Lung (tissue), 12 donors: ENCODE data around the gene PUSL1. TPM values are rescaled to one million over a fixed set of nuclear protein-coding genes. Genes with fewer than 3 reads are reported as not detected.
A peak's percentile ranks its signal among the peaks of the same experiment; 100 is the strongest.

Experiments
- ATAC-seq: fragments of 200-7000 bp; cut with Tn5 transposase; one replicate; pipeline ENCODE4 v1.9.1; 2020; ENCODE audit warnings: moderate number of reproducible peaks; ENCODE audit not compliant: insufficient read depth, low FRiP score
- DNase-seq, 3 donors: peaks; one replicate each; pipeline ENCODE4 v3.0.0-alpha.2; 2013 to 2017
- H3K27ac ChIP-seq, 2 donors: one replicate each; pipeline ENCODE4 v1.5.1; 2013; ENCODE audit warnings: mild to moderate bottlenecking in 2 of 2, moderate library complexity in 2 of 2, control low read depth in 1 of 2, inconsistent platforms in 1 of 2, low read depth in 1 of 2, low read length in 1 of 2
- H3K27me3 ChIP-seq, 3 donors: one replicate each; pipeline ENCODE4 v1.5.1; 2013; ENCODE audit warnings: low read length in 2 of 3; ENCODE audit not compliant: control insufficient read depth in 3 of 3, insufficient read depth in 3 of 3
- H3K36me3 ChIP-seq, 4 donors: one replicate each; pipeline ENCODE4 v1.5.1; 2013; ENCODE audit warnings: low read length in 4 of 4, mild to moderate bottlenecking in 1 of 4, moderate library complexity in 1 of 4; ENCODE audit not compliant: control insufficient read depth in 4 of 4, insufficient read depth in 4 of 4
- H3K4me1 ChIP-seq, 5 donors: one replicate each; pipeline ENCODE4 v1.5.1; 2013; ENCODE audit warnings: low read length in 5 of 5, mild to moderate bottlenecking in 2 of 5, moderate library complexity in 1 of 5; ENCODE audit not compliant: control insufficient read depth in 5 of 5, insufficient read depth in 5 of 5
- H3K4me3 ChIP-seq: one replicate; pipeline ENCODE4 v1.5.1; 2013; ENCODE audit warnings: mild to moderate bottlenecking, control low read depth, moderate library complexity
- H3K9ac ChIP-seq, 2 donors: one replicate each; pipeline ENCODE4 v1.5.1; 2013; ENCODE audit warnings: low read length in 2 of 2, control low read depth in 1 of 2; ENCODE audit not compliant: insufficient read depth in 1 of 2
- H3K9me3 ChIP-seq, 4 donors: one replicate each; pipeline ENCODE4 v1.5.1; 2013; ENCODE audit warnings: low read length in 3 of 4, mild to moderate bottlenecking in 1 of 4, moderate library complexity in 1 of 4; ENCODE audit not compliant: control insufficient read depth in 4 of 4, insufficient read depth in 3 of 4
- CTCF ChIP-seq: IDR thresholded peaks from 2 replicates; pipeline ENCODE4 v1.5.1; 2012; ENCODE audit warnings: mild to moderate bottlenecking; ENCODE audit errors: control extremely low read depth, extremely low read depth
- WGBS, 2 donors: extraction: QIAGEN DNeasy Blood & Tissue Kit; methylation state at CpG; one replicate each; pipeline ENCODE4 v1.1.7; 2013; 5-methylcytosine and 5-hydroxymethylcytosine counted together
- polyA plus RNA-seq, 2 donors: library from polyadenylated mRNA; stranded (reverse); fragments of 200-250 nt; gene quantifications; one replicate each; pipeline ENCODE4 v1.2.1, GENCODE V29; 2013
- total RNA-seq, 2 donors: library from RNA; depleted of rRNA in 1 of 2; stranded (reverse); fragments of >200 nt in 1 of 2; gene quantifications; one replicate each; pipeline ENCODE4 v1.2.1, GENCODE V29; 2014 to 2021
- donor health status: control.
- donor health status: control.
- donor health status: Bipolar disorder and iron deficiency.
- donor health status: healthy.
- donor health status: DM: yes; HTN: yes; CAD: no.

The PUSL1 gene
- total and polyA plus RNA-seq, 4 donors: 11.3 to 23.7 (median 18.6) TPM

DNA sequence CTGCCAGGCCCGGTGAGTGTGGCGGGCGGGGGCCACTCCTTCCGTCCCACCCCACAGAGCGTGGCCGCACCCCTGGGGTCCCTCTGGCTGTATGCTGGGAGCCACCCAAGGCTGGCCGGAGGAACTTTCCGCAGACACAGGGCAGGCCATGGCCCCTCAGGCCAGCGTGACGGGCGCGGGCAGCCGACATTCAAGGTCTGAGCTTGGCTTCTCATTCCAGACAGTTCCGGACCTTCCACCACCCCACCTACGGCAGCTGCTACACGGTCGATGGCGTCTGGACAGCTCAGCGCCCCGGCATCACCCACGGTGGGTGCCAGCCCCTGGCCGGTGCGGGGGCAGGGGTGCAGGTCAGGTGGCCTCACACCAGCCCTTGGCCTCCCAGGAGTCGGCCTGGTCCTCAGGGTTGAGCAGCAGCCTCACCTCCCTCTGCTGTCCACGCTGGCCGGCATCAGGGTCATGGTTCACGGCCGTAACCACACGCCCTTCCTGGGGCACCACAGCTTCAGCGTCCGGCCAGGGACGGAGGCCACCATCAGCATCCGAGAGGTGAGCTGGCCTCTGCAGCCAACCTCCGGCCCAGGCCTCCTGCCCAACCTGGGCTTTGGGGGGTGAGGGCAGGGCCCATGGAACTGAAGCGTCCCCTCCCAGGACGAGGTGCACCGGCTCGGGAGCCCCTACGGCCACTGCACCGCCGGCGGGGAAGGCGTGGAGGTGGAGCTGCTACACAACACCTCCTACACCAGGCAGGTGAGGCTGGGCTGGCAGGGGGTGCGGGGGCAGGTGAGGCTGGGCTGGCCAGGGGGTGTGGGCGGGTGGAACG, 20.9 kb upstream of the PUSL1 start:
- TF ChIP-seq CTCF: no peak
- H3K27me3 ChIP-seq: peaks cover 0 to 6% (median 0%) of the 10 kb centered on the region in 3 donors
- no peak overlapping the region for H3K27ac ChIP-seq
- ATAC-seq (no peak), DNase-seq (no peak)
- peaks cover 0 to 2% (median 0%) of the 10 kb centered on the region in 5 donors for H3K4me1 ChIP-seq
- no peak overlapping the region for H3K9ac ChIP-seq
- 78 to 86% methylated on average over 42 to 46 of the region's 46 CpGs for WGBS, 2 donors
- H3K36me3 ChIP-seq: no peaks in the 10 kb centered on the region
- no peak overlapping the region for H3K4me3 ChIP-seq
- peaks cover 0 to 2% (median 0%) of the 10 kb centered on the region in 4 donors for H3K9me3 ChIP-seq

DNA sequence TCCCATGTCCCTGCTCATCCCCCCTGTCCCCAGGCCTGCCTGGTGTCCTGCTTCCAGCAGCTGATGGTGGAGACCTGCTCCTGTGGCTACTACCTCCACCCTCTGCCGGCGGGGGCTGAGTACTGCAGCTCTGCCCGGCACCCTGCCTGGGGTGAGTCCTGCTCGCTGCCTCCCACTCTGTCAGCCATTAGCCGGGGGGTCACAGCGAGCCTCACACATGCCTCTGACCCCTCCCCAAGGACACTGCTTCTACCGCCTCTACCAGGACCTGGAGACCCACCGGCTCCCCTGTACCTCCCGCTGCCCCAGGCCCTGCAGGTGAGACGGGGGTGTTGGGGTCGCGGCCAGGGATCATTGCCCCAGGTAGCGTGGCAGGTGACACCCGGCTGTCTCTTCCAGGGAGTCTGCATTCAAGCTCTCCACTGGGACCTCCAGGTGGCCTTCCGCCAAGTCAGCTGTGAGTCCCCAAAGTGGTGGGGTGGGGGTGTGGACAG, 18.1 kb upstream of the PUSL1 start:
- DNase-seq: no peak

DNA sequence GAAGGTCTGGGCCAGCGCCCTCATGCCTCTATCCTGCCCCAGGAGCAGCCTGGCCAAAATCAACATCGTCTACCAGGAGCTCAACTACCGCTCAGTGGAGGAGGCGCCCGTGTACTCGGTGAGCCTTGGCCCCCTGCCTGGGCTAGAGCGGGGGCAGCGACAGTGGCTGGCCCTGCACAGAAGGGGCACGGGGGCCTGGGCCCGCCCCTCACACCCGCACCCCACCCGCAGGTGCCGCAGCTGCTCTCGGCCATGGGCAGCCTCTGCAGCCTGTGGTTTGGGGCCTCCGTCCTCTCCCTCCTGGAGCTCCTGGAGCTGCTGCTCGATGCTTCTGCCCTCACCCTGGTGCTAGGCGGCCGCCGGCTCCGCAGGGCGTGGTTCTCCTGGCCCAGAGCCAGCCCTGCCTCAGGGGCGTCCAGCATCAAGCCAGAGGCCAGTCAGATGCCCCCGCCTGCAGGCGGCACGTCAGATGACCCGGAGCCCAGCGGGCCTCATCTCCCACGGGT, 17.3 kb upstream of the PUSL1 start:
- 48 to 53% methylated on average over 27 to 28 of the region's 28 CpGs for WGBS, 2 donors
- ATAC-seq: no peak
- DNase-seq: no peak

More for the DNA sequence above, 18.1 kb upstream of the PUSL1 start:
- Histone ChIP-seq H3K9ac (no peak overlapping the region), H3K36me3 (peaks cover 0 to 12% (median 0%) of the 10 kb centered on the region in 4 donors), H3K9me3 (no peaks in the 10 kb centered on the region), H3K27ac (no peak overlapping the region), H3K4me1 (peaks cover 0 to 2% (median 0%) of the 10 kb centered on the region in 5 donors), H3K4me3 (no peak overlapping the region), H3K27me3 (peaks cover 0 to 6% (median 0%) of the 10 kb centered on the region in 3 donors)
- WGBS, 2 donors: 53 to 59% methylated on average over 15 of the region's 15 CpGs
- TF ChIP-seq CTCF: peak; percentile 7
- ATAC-seq: no peak

More for the DNA sequence above, 17.3 kb upstream of the PUSL1 start:
- Histone ChIP-seq H3K36me3 (peaks cover 0 to 18% (median 3%) of the 10 kb centered on the region in 4 donors), H3K4me1 (peaks cover 0 to 2% (median 0%) of the 10 kb centered on the region in 5 donors), H3K27me3 (peaks cover 0 to 6% (median 0%) of the 10 kb centered on the region in 3 donors), H3K4me3 (no peak overlapping the region), H3K9ac (no peak overlapping the region), H3K9me3 (no peaks in the 10 kb centered on the region), H3K27ac (no peak overlapping the region)
- TF ChIP-seq CTCF: no peak
